HFFc6 (cell line): ENCODE results near the gene PVRIG. TPM values are rescaled to one million over a fixed set of nuclear protein-coding genes. Genes with fewer than 3 reads are reported as not detected.
"Not testable (repeated sequence)": the region's sequence is repeated elsewhere in the genome, so short reads cannot be mapped to it uniquely, and the experiment has no call there.

ENCODE experiments used
- DNase-seq: peaks from one replicate; pipeline ENCODE4 v3.0.0-alpha.2; 2018
- H3K27ac Mint-ChIP-seq: 2 replicates; pipeline ENCODE4 v1.8.0; 2020; ENCODE audit warnings: mild to moderate bottlenecking, mixed read lengths
- H3K27me3 Mint-ChIP-seq: 2 replicates; pipeline ENCODE4 v1.8.0; 2021; ENCODE audit warnings: mild to moderate bottlenecking, moderate library complexity, mixed read lengths; ENCODE audit not compliant: insufficient read depth
- H3K36me3 Mint-ChIP-seq: 2 replicates; pipeline ENCODE4 v1.8.0; 2021; ENCODE audit warnings: low read depth, mixed read lengths
- H3K4me1 Mint-ChIP-seq: 2 replicates; pipeline ENCODE4 v1.8.0; 2020; ENCODE audit warnings: low read depth, mixed read lengths
- H3K4me3 Mint-ChIP-seq: 2 replicates; pipeline ENCODE4 v1.8.0; 2020; ENCODE audit warnings: mild to moderate bottlenecking, moderate library complexity, mixed read lengths
- H3K9me3 Mint-ChIP-seq: 2 replicates; pipeline ENCODE4 v1.8.0; 2020; ENCODE audit warnings: mild to moderate bottlenecking, mixed read lengths
- long read RNA-seq: library from polyadenylated mRNA; unstranded; transcript quantifications from one replicate; pipeline ENCODE4 v2.0.0, GENCODE V29; 2019
- total RNA-seq, 6 experiments: library from RNA; stranded (reverse); fragmentation: NEBNext Ultra II Directional; extraction: Animal tissue kit (Norgen Biotek cat#: 25700); gene quantifications; 2 replicates in 1 of 6; 3 replicates in 5 of 6; pipeline ENCODE4 v1.2.3, GENCODE V29; 2021
- TF ChIP-seq, protein P1 (sequence below): fragments of 200-600 bp; sonication (generic); IDR thresholded peaks from 2 replicates; pipeline ENCODE4 v1.5.0; 2021; ENCODE audit warnings: antibody characterized with exemption, mild to moderate bottlenecking

PVRIG gene
- total RNA-seq = under 1 TPM in 4 of 6 experiments, not detected in 2; 0.51 to 0.87 (median 0.61) TPM
- long read RNA-seq = 0 reads

DNA sequence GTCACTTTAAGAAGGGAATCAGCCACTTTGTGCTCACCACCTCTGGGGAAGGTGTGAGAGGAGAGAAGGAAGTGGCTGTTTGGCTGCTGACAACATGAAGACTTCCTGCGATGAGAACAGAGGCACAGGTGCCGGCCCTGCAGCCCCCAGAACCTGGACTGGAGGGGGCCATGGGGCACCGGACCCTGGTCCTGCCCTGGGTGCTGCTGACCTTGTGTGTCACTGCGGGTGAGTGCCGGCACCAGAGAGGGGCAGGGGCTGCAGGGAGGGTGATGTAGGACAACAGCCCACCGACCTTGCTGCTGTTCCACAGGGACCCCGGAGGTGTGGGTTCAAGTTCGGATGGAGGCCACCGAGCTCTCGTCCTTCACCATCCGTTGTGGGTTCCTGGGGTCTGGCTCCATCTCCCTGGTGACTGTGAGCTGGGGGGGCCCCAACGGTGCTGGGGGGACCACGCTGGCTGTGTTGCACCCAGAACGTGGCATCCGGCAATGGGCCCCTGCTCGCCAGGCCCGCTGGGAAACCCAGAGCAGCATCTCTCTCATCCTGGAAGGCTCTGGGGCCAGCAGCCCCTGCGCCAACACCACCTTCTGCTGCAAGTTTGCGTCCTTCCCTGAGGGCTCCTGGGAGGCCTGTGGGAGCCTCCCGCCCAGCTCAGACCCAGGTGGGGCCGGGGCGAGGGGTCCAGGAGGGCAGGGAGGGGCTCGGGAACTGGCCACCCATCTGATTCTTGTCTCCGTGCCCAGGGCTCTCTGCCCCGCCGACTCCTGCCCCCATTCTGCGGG lies at the start of gene PVRIG:
PVRIG (plus strand) TSS at position 149 of the 785 bp plus-strand sequence; CDS start at position 171, 22 bp downstream.
- not testable (repeated sequence) for H3K27ac Mint-ChIP-seq, DNase-seq, H3K36me3 Mint-ChIP-seq, H3K9me3 Mint-ChIP-seq, H3K4me3 Mint-ChIP-seq, H3K4me1 Mint-ChIP-seq, H3K27me3 Mint-ChIP-seq

DNA sequence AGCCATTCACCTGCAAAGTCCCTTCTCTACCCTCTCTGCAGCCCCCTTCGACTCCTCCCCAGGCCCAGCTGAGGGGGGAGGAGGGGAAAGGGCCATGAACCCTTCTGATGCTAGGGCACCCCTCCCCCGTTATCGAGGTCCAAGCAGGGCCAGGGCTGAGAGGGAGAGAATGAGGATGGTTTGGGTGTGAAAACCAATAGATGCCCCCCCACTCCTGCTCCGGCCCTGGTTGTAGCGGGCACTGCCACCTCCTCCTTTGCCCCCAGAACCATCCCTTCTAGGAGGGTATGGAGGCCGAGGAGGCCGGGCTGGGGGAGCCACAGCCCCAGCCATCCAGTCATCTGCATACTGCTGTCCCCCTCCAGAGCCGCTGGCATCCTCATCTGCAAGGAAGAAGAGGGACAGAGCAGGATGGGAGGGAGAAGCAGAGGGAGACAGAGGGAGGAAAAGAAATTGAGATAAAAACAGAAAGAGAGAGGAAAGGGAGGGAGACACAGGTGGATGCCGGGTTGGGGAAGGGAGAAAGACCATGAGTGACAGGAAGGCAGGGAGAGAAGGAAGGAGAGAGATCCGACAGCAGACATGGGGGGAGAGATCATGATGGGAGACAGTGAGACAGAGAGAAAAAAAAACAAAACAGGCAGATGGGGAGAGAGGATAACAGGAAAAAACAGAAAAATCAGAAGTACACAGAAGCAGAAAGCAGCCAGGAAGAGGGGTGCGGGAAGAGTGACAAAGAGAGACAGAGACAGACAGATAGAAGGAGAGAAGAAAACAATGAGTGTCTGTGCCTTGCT lies 49.5 kb upstream of the PVRIG start:
- no peaks in the 10 kb centered on the region for H3K36me3 Mint-ChIP-seq
- H3K9me3 Mint-ChIP-seq = no peaks in the 10 kb centered on the region
- H3K4me1 Mint-ChIP-seq = peaks cover 25% of the 10 kb centered on the region
- H3K27me3 Mint-ChIP-seq = peaks cover 2% of the 10 kb centered on the region; the same call in 1 of the 2 replicates
- no peak overlapping the region; the same call in 1 of the 2 replicates for H3K4me3 Mint-ChIP-seq
- DNase-seq = no peak
- H3K27ac Mint-ChIP-seq = no peak overlapping the region
- TF ChIP-seq, protein P1, sequence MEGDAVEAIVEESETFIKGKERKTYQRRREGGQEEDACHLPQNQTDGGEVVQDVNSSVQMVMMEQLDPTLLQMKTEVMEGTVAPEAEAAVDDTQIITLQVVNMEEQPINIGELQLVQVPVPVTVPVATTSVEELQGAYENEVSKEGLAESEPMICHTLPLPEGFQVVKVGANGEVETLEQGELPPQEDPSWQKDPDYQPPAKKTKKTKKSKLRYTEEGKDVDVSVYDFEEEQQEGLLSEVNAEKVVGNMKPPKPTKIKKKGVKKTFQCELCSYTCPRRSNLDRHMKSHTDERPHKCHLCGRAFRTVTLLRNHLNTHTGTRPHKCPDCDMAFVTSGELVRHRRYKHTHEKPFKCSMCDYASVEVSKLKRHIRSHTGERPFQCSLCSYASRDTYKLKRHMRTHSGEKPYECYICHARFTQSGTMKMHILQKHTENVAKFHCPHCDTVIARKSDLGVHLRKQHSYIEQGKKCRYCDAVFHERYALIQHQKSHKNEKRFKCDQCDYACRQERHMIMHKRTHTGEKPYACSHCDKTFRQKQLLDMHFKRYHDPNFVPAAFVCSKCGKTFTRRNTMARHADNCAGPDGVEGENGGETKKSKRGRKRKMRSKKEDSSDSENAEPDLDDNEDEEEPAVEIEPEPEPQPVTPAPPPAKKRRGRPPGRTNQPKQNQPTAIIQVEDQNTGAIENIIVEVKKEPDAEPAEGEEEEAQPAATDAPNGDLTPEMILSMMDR = no peak

DNA sequence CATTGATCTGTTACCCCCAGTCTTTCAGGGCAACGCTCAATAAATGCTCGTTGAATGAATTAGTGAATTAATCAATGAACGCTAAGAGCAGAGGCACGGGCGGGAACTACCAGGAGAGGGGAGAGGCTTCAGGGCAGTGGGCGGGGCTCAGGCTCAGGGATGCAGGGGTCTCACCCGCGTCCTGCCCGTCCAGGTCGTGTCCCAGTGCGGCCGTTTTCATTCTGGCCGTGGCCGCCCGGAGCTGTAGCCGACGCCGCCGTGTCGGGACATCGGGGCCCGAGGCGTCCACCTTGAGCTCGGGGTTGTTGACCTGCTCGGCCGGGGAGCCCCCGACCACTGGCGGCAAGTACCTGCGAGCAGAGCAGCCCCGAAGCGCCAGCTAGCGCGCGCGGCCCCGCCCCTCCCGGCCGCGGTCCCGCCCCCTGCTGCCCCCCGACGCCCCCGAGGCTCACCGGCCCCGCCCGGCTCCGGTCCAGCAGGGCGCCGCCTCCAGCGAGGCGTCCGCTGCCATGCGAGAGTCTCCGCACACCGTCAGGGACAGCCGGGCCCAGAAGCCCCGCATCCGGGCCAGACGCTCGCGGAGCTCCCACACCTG lies 48.6 kb upstream of the PVRIG start:
- TF ChIP-seq, protein P1 = no peak
- peaks cover 2% of the 10 kb centered on the region; the same call in 1 of the 2 replicates for H3K27me3 Mint-ChIP-seq
- no peaks in the 10 kb centered on the region for H3K9me3 Mint-ChIP-seq
- H3K36me3 Mint-ChIP-seq = no peaks in the 10 kb centered on the region
- peaks cover 25% of the 10 kb centered on the region for H3K4me1 Mint-ChIP-seq
- no peak overlapping the region for H3K27ac Mint-ChIP-seq
- no peak overlapping the region; the same call in 1 of the 2 replicates for H3K4me3 Mint-ChIP-seq
- no peak for DNase-seq

DNA sequence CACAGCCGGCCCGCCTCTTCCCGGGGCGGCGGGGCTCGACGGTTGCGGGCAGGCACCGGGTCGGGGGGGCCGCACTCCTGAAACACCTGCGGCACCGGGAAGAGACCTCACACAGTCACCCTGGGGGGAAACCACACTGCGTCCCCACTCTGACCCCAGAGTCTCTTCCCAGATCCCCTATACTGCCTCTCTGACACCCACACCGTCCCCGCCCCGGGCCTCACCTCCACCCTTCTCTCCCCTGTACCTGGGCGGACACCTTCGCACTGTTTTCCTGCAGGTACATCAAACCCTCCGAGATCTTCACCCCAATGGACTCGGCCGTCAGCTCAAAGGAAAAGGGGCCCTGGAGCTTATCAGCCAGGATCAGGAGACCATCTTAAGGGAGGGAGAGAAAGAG lies 47.9 kb upstream of the PVRIG start:
- TF ChIP-seq, protein P1 = no peak
- H3K27me3 Mint-ChIP-seq = peaks cover 5% of the 10 kb centered on the region
- DNase-seq = no peak
- H3K36me3 Mint-ChIP-seq = no peaks in the 10 kb centered on the region
- no peak overlapping the region for H3K27ac Mint-ChIP-seq
- H3K9me3 Mint-ChIP-seq = no peaks in the 10 kb centered on the region
- H3K4me1 Mint-ChIP-seq = peaks cover 25% of the 10 kb centered on the region
- H3K4me3 Mint-ChIP-seq = no peak overlapping the region

DNA sequence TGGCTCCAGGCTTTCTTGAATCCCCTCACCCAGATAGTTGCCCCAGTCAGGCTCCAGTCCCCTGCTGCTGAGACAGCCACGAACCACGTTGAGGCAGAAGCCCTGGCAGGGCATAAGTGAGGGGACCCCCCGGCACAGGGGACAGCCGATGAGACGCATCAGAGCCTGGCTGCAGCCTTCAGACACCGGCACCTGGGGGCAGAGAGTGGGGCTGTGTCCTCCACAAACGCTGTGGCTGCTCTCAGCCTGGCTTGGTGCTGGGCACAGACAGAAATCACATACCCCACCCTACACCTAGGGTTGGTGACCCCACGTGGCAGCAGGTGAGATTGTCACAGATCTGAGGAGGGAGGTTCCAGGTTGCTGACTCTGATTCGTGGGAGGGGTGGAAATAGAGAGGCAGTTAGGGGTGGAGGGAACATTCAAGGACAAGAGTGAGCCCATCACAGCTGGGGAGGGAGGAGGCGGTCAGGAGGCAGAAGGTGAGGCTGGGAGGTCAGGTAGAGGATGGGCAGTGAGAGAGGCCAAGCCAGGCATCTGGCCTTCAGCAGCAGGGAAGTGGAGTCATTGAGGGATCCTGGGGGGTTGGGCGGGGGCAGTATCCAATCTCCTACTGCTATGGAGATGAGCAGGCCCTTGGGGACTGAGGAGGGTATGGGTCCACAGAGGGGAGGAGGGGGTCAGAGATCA lies 45.8 kb upstream of the PVRIG start:
- Mint-ChIP-seq H3K27ac (no peak overlapping the region), H3K4me1 (peaks cover 7% of the 10 kb centered on the region), H3K27me3 (peaks cover 5% of the 10 kb centered on the region), H3K4me3 (no peak overlapping the region), H3K36me3 (no peaks in the 10 kb centered on the region), H3K9me3 (no peaks in the 10 kb centered on the region)
- TF ChIP-seq, protein P1 = no peak
- DNase-seq = no peak
